Adipocyte (in vitro differentiated cells): ENCODE results near the gene CPOX.

Experiments used
- DNase-seq: peaks from one replicate; pipeline ENCODE4 v3.0.0-alpha.2; 2015; ENCODE audit warnings: low read depth
- H3K27me3 ChIP-seq: replicated peaks from 2 replicates; pipeline ENCODE4 v1.7.0; 2013; ENCODE audit warnings: mild to moderate bottlenecking, low read length, moderate library complexity; ENCODE audit not compliant: control insufficient read depth, insufficient read depth
- H3K36me3 ChIP-seq: 2 replicates; pipeline ENCODE4 v1.7.0; 2013; ENCODE audit warnings: low read length, mild to moderate bottlenecking, moderate library complexity; ENCODE audit not compliant: control insufficient read depth, insufficient read depth, severe bottlenecking
- H3K4me1 ChIP-seq: 2 replicates; pipeline ENCODE4 v1.7.0; 2013; ENCODE audit warnings: mild to moderate bottlenecking, low read length, moderate library complexity; ENCODE audit not compliant: control insufficient read depth, insufficient read depth
- H3K4me3 ChIP-seq: 2 replicates; pipeline ENCODE4 v1.7.0; 2013; ENCODE audit warnings: mild to moderate bottlenecking, low read length, moderate library complexity
- H3K9ac ChIP-seq: 2 replicates; pipeline ENCODE4 v1.7.0; 2013; ENCODE audit warnings: mild to moderate bottlenecking, low read length, moderate library complexity
- H3K9me3 ChIP-seq: 2 replicates; pipeline ENCODE4 v1.7.0; 2013; ENCODE audit warnings: mild to moderate bottlenecking, low read length, moderate library complexity; ENCODE audit not compliant: control insufficient read depth

The CPOX gene

DNA sequence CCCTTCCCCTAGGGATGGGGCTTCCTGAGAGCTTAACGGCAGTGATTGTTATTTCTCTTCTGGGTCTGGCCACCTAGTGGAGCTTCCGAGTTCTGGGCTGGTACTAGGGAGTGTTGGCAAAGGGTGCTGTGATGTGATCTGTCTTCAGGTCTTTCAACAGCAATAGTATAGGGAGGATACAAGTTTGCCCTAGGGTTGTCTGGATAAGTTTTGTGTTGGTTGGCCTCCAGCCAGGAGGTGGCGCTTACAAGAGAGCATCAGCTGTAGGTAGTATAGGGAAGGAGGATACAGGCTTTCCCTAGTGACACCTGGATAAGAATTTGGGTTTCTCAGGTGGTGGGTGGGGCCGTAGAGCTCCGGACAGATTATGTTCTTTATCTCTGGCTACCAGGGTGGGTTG, 19.2 kb upstream of the CPOX start:
- no peaks in the 10 kb centered on the region for H3K27me3 ChIP-seq
- no peak overlapping the region for H3K4me3 ChIP-seq
- DNase-seq, result no peak
- no peaks in the 10 kb centered on the region for H3K9me3 ChIP-seq
- no peaks in the 10 kb centered on the region for H3K4me1 ChIP-seq
- no peaks in the 10 kb centered on the region for H3K36me3 ChIP-seq
- H3K9ac ChIP-seq, result no peak overlapping the region

DNA sequence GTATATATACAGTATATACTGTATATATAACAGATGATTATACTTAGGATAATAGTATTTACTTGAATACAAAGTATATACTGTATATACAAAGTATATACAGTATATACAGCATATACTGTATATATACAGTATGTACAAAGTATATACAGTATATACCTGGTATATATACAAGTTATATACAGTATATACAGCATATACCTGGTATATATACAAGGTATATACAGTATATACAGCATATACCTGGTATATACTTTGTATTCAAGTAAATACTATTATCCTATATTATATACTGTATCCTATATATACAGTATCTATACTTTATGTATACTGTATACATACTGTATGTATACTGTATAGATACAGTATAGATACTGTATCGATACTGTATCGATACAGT, 14.6 kb upstream of the CPOX start:
- Histone ChIP-seq H3K36me3 (no peaks in the 10 kb centered on the region), H3K27me3 (no peaks in the 10 kb centered on the region), H3K4me1 (no peaks in the 10 kb centered on the region), H3K9me3 (no peaks in the 10 kb centered on the region), H3K9ac (no peak overlapping the region), H3K4me3 (no peak overlapping the region)
- no peak for DNase-seq

DNA sequence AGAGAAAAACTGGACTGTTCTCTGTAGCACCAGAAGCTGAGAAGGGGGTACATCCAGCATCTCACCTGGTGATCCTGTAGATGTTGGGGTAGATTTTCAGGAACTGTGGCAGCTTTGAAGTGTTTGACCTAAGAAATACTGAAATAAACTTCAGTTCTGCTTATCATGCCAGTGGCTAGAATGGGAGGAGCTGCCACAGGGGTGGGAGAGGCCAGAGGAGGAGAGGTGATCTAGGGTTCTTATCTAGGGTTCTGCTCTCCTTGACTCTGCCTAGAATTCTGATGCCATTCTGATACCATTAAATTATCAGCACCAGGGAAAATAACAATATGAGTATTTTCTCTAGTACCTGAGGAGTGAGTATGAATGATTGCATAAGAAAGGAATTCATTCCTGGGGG, 10.2 kb upstream of the CPOX start:
- H3K9ac ChIP-seq, result no peak overlapping the region
- H3K9me3 ChIP-seq, result no peaks in the 10 kb centered on the region
- no peaks in the 10 kb centered on the region for H3K27me3 ChIP-seq
- DNase-seq, result no peak
- no peak overlapping the region for H3K4me3 ChIP-seq
- H3K4me1 ChIP-seq, result peaks cover 4% of the 10 kb centered on the region
- H3K36me3 ChIP-seq, result no peaks in the 10 kb centered on the region

DNA sequence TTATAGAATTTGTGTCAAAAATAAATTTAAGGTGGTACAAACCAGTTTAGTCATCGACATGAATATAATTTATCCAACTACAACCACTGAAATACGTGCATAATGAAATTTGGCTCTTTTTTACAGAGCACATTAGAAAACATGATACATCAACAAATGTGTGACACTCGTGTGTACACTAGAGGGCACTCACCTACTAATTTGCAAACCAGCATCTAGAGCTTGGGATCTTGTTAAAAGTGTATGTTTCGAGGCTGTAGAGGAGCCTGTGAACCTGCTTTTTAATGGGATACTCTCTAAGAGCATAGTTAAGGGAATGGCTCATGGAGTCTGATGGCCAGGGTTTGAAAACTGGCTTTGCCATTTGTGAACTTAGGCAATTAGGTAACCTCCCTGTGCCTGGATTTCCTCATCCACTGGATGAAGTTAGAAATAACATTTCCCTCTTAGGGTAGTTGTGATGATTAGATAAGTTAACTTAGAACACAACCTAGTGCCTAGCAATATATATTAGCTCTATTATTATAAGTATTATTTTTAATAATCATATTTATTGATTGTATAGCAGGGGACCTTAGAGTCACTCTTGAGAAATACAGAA, 8.8 kb upstream of the CPOX start:
- DNase-seq, result peak; percentile 80
- Histone ChIP-seq H3K4me1 (peaks cover 11% of the 10 kb centered on the region), H3K27me3 (no peaks in the 10 kb centered on the region), H3K9me3 (no peaks in the 10 kb centered on the region), H3K36me3 (no peaks in the 10 kb centered on the region), H3K9ac (no peak overlapping the region), H3K4me3 (no peak overlapping the region)

DNA sequence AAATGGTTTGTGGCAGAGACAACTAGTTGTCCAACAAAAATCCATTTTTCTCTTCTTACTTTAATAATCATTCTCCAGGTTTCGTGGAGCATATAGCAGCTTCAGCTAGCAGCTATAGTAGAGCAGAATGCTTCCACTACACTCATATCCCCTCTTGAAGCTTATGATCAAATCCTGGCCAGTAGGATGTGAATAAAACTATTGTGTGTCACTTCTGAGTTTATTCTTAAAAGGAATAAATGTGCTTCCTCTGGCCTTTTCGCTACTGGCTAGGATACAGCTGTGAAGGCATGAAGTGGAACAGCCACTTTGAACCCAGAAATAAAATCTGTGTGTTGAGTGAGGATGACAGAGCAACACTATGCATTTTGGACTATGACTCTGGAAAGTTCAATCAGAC, 7.8 kb upstream of the CPOX start:
- Histone ChIP-seq H3K27me3 (no peaks in the 10 kb centered on the region), H3K9ac (no peak overlapping the region), H3K9me3 (no peaks in the 10 kb centered on the region)

DNA sequence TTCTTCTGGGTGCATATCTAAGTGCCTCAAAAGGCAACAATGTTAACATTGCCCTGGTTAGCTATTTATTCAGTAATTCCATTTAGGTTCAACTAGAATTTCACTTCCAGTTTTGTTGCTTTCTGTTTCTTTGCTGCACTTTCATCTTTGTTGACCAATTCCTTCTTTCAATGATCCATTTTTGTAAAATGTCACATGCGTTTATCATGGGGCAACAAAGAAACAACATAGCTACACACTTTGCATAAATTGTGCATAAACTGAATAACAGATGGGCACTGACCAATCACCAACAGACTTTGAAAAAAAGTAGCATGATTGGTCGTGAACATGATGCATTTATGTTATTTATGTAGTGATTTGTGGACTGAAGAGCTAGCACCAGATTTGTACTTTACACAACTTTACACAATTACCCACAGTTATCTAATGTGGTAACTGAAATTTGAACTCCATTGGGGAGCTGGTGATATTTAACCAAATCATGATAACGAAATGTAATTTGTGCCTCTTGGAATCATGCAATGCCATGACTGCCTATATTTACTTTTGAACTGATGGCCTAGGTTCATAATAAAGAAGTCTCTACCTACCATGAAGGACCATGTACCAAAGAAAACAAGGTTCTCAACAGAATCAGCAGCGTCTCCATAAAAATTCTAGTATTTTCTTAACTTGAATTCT, 7.1 kb upstream of the CPOX start:
- no peaks in the 10 kb centered on the region for H3K36me3 ChIP-seq
- DNase-seq, result no peak
- H3K9ac ChIP-seq, result no peak overlapping the region
- H3K9me3 ChIP-seq, result no peaks in the 10 kb centered on the region
- H3K27me3 ChIP-seq, result no peaks in the 10 kb centered on the region
- H3K4me1 ChIP-seq, result peaks cover 11% of the 10 kb centered on the region
- H3K4me3 ChIP-seq, result no peak overlapping the region

More for the DNA sequence above, 7.8 kb upstream of the CPOX start:
- DNase-seq, result no peak
- no peak overlapping the region for H3K4me3 ChIP-seq
- no peaks in the 10 kb centered on the region for H3K36me3 ChIP-seq
- H3K4me1 ChIP-seq, result peaks cover 11% of the 10 kb centered on the region

DNA sequence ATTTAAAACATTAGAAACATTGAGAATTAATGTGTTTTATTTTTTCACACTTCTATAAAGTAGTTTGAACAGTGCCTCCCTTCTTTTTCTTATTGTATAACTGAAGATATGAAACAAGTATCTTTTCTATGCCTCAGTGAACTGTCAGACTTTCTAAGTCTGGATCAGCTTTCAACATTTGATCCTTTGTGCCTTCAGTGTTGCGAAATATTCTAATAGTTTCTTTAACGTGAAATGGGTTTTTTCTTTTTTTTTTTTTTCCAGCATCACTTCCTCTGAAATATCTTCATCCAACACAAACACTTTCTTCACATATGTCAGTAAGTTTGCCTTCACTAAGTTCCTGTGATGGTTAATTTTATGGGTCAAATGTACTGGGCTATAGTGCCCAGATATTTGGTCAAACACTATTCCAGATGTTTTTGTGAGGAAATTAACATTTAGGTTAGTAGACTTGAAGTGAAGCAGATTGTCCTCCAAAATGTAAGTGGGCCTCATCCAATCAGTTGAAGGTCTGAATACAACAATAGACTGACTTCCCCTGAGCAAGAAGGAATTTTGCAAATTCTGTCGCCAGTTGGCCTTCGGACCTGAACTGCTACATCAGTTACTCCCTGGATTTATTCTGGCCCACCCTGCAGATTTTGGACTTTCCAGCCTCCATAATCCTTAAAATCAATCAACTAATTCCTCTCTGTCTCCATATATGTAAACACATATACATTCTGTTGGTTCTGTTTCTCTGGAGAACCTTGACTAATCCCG, 6.4 kb upstream of the CPOX start:
- peaks cover 11% of the 10 kb centered on the region for H3K4me1 ChIP-seq
- H3K27me3 ChIP-seq, result no peaks in the 10 kb centered on the region
- no peaks in the 10 kb centered on the region for H3K36me3 ChIP-seq
- DNase-seq, result peak; percentile 45
- H3K9me3 ChIP-seq, result no peaks in the 10 kb centered on the region
- no peak overlapping the region for H3K9ac ChIP-seq
- H3K4me3 ChIP-seq, result no peak overlapping the region

DNA sequence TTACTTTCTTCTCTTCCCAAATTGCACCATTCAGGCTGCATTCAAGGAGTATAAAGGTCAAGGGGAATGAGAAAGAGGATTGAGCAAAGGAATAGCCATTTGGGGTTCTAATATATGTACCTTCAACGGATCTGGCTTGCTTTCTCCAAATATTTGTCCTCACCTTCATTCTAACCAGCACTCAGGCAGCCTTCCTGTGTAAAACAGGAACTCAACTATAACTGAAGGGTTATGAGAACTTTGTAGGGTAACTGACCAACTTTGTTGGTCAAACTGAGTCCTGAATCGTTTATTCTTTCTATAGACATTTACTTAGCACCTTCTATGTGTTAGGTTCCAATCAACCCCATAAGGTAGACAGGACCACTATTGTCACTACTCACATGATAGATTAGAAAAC, 5.1 kb upstream of the CPOX start:
- H3K9me3 ChIP-seq, result no peaks in the 10 kb centered on the region
- H3K27me3 ChIP-seq, result no peaks in the 10 kb centered on the region
- no peak overlapping the region for H3K4me3 ChIP-seq
- no peak for DNase-seq
- peaks cover 11% of the 10 kb centered on the region for H3K4me1 ChIP-seq
- H3K9ac ChIP-seq, result no peak overlapping the region
- H3K36me3 ChIP-seq, result no peaks in the 10 kb centered on the region

DNA sequence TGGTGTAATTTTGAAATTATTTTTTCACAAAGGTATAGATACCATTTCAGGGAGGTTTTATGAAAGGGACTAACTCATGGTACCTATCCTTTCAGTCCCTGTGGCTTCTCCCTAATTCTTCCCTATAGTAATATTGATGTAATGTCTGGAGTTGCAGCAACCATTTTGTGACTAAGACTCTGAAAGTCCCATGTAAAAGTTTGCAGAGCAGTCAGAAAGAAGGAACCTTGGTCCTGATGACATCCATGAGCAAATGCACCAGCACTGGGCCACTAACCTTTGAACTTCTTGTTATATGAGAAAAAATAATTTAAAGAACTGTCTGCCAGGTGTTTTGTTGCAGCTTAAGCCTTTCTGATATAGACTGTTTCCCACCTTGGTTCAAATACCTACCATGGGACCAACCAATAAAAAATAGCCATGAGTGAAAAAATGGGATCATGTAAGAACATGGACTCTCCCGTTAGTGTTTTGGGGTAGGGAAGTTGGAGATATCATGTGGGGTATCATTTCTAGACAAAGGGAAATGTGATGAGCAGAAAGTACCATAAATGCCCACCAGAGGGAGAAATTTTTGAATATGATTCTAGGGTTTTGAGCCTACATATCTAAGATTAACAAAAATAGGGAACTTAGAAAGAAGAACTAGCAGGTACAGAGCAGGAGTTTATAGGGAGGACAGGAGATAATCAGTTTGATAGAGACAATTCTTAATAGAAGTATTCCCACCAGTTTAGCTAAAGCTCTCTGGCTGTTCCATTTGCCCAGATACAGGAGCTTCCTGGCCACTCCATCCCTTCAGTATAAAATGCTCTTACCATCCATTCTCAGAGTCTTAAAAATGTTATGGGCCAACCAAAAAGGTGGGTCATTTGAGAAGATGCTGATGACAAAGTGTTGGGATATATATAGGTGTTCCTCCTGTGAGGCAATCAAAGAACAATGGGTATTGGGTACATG, 3.4 kb upstream of the CPOX start:
- H3K4me1 ChIP-seq, result peaks cover 20% of the 10 kb centered on the region
- no peak overlapping the region for H3K4me3 ChIP-seq
- H3K9ac ChIP-seq, result no peak overlapping the region
- H3K36me3 ChIP-seq, result no peaks in the 10 kb centered on the region
- no peaks in the 10 kb centered on the region for H3K9me3 ChIP-seq
- DNase-seq, result peak; percentile 79
- H3K27me3 ChIP-seq, result no peaks in the 10 kb centered on the region

DNA sequence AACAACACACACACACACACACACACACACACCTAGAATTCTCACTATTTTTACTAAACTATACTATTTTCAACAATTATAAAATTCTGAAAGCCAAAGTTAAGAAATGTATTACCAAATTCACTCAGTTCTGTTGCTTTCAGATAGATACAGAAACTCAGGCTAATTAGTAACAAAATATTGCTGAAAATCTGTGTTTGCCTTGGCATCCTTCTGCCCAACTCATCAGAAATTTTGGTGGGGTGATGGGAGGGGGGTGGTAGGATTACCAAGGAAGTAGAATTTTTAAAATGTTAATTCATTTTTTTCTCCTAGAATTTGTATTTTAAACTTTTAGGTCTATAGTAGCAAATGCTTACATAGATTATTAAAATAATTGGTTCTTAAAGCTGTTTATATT, 2.7 kb upstream of the CPOX start:
- H3K9ac ChIP-seq, result no peak overlapping the region
- H3K27me3 ChIP-seq, result no peaks in the 10 kb centered on the region
- H3K9me3 ChIP-seq, result no peaks in the 10 kb centered on the region
- no peak overlapping the region for H3K4me3 ChIP-seq
- DNase-seq, result no peak
- H3K36me3 ChIP-seq, result peaks cover under 1% of the 10 kb centered on the region
- peaks cover 20% of the 10 kb centered on the region for H3K4me1 ChIP-seq
